Neuron (in vitro differentiated cells): ENCODE results near the gene MAFB.

Experiments used
- H2AFZ ChIP-seq: one replicate; pipeline ENCODE4 v1.6.1; 2013; ENCODE audit warnings: low read depth, mild to moderate bottlenecking, inconsistent platforms, low read length, moderate library complexity
- H3K27me3 ChIP-seq: one replicate; pipeline ENCODE4 v1.6.1; 2013; ENCODE audit warnings: low read length; ENCODE audit not compliant: insufficient read depth
- H3K36me3 ChIP-seq: one replicate; pipeline ENCODE4 v1.6.1; 2013; ENCODE audit warnings: low read length; ENCODE audit not compliant: insufficient read depth
- H3K4me1 ChIP-seq: one replicate; pipeline ENCODE4 v1.6.1; 2013; ENCODE audit warnings: low read length; ENCODE audit not compliant: insufficient read depth
- H3K4me3 ChIP-seq: 2 replicates; pipeline ENCODE4 v1.5.1; 2013; ENCODE audit warnings: mild to moderate bottlenecking, low read length, moderate library complexity
- H3K9me3 ChIP-seq: one replicate; pipeline ENCODE4 v1.6.1; 2013; ENCODE audit warnings: low read length

The MAFB gene

GRCh38 chr20:40683894-40684268 lies 5.2 kb downstream of the MAFB start:
- Histone ChIP-seq H3K9me3 (peaks cover 3% of the 10 kb centered on the region), H3K4me1 (no peaks in the 10 kb centered on the region), H2AFZ (no peak overlapping the region), H3K36me3 (no peaks in the 10 kb centered on the region), H3K27me3 (peaks cover 99% of the 10 kb centered on the region), H3K4me3 (no peak overlapping the region)

GRCh38 chr20:40683221-40683893 lies 5.7 kb downstream of the MAFB start:
- H2AFZ ChIP-seq = no peak overlapping the region
- no peak overlapping the region for H3K4me3 ChIP-seq
- no peaks in the 10 kb centered on the region for H3K36me3 ChIP-seq
- H3K9me3 ChIP-seq = peaks cover 1% of the 10 kb centered on the region
- no peaks in the 10 kb centered on the region for H3K4me1 ChIP-seq
- peaks cover 94% of the 10 kb centered on the region for H3K27me3 ChIP-seq

GRCh38 chr20:40682104-40682981 lies 6.7 kb downstream of the MAFB start:
- Histone ChIP-seq H3K36me3 (no peaks in the 10 kb centered on the region), H2AFZ (no peak overlapping the region), H3K4me3 (no peak overlapping the region), H3K9me3 (no peaks in the 10 kb centered on the region), H3K27me3 (peaks cover 83% of the 10 kb centered on the region), H3K4me1 (no peaks in the 10 kb centered on the region)

GRCh38 chr20:40681684-40682083 lies 7.4 kb downstream of the MAFB start:
- Histone ChIP-seq H3K9me3 (no peaks in the 10 kb centered on the region), H3K27me3 (peaks cover 77% of the 10 kb centered on the region), H3K4me1 (no peaks in the 10 kb centered on the region), H2AFZ (no peak overlapping the region), H3K36me3 (no peaks in the 10 kb centered on the region), H3K4me3 (no peak overlapping the region)

GRCh38 chr20:40681165-40681564 lies 7.9 kb downstream of the MAFB start:
- Histone ChIP-seq H3K36me3 (no peaks in the 10 kb centered on the region), H3K4me3 (no peak overlapping the region), H3K9me3 (no peaks in the 10 kb centered on the region), H2AFZ (no peak overlapping the region), H3K27me3 (peaks cover 72% of the 10 kb centered on the region), H3K4me1 (no peaks in the 10 kb centered on the region)

GRCh38 chr20:40680161-40680959 lies 8.7 kb downstream of the MAFB start:
- no peaks in the 10 kb centered on the region for H3K36me3 ChIP-seq
- no peak overlapping the region for H3K4me3 ChIP-seq
- H3K27me3 ChIP-seq = peaks cover 64% of the 10 kb centered on the region
- H3K9me3 ChIP-seq = no peaks in the 10 kb centered on the region
- no peaks in the 10 kb centered on the region for H3K4me1 ChIP-seq
- H2AFZ ChIP-seq = no peak overlapping the region

- no peaks in the 10 kb centered on the region for H3K9me3 ChIP-seq
- no peaks in the 10 kb centered on the region for H3K4me1 ChIP-seq
- no peaks in the 10 kb centered on the region for H3K36me3 ChIP-seq
- no peak overlapping the region for H2AFZ ChIP-seq
- H3K27me3 ChIP-seq = peaks cover 52% of the 10 kb centered on the region
- no peak overlapping the region for H3K4me3 ChIP-seq
Observed at GRCh38 chr20:40679184-40679583, 9.9 kb downstream of the MAFB start.

- Histone ChIP-seq H3K27me3 (peaks cover 44% of the 10 kb centered on the region), H3K4me3 (no peak overlapping the region), H3K36me3 (no peaks in the 10 kb centered on the region), H3K9me3 (no peaks in the 10 kb centered on the region), H3K4me1 (no peaks in the 10 kb centered on the region), H2AFZ (no peak overlapping the region)
Observed at GRCh38 chr20:40678286-40678875, 10.7 kb downstream of the MAFB start.

GRCh38 chr20:40677343-40677924 lies 11.6 kb downstream of the MAFB start:
- H3K4me3 ChIP-seq = no peak overlapping the region
- H3K4me1 ChIP-seq = no peaks in the 10 kb centered on the region
- H2AFZ ChIP-seq = no peak overlapping the region
- H3K36me3 ChIP-seq = no peaks in the 10 kb centered on the region
- peaks cover 34% of the 10 kb centered on the region for H3K27me3 ChIP-seq
- no peaks in the 10 kb centered on the region for H3K9me3 ChIP-seq

GRCh38 chr20:40676491-40677269 lies 12.4 kb downstream of the MAFB start:
- peaks cover 27% of the 10 kb centered on the region for H3K27me3 ChIP-seq
- H3K9me3 ChIP-seq = no peaks in the 10 kb centered on the region
- no peaks in the 10 kb centered on the region for H3K4me1 ChIP-seq
- no peaks in the 10 kb centered on the region for H3K36me3 ChIP-seq
- H3K4me3 ChIP-seq = no peak overlapping the region
- H2AFZ ChIP-seq = no peak overlapping the region

- Histone ChIP-seq H3K27me3 (peaks cover 17% of the 10 kb centered on the region), H2AFZ (no peak overlapping the region), H3K9me3 (no peaks in the 10 kb centered on the region), H3K36me3 (no peaks in the 10 kb centered on the region), H3K4me1 (no peaks in the 10 kb centered on the region), H3K4me3 (no peak overlapping the region)
Observed at GRCh38 chr20:40675599-40676221, 13.3 kb downstream of the MAFB start.

- no peaks in the 10 kb centered on the region for H3K27me3 ChIP-seq
- no peaks in the 10 kb centered on the region for H3K36me3 ChIP-seq
- no peaks in the 10 kb centered on the region for H3K9me3 ChIP-seq
- H2AFZ ChIP-seq = no peak overlapping the region
- no peaks in the 10 kb centered on the region for H3K4me1 ChIP-seq
- H3K4me3 ChIP-seq = no peak overlapping the region
Observed at GRCh38 chr20:40673442-40673841, 15.6 kb downstream of the MAFB start.
